GM18873 (cell line): ENCODE measurements around the gene RNF19B.
"Not testable (repeated sequence)": the region's sequence is repeated elsewhere in the genome, so short reads cannot be mapped to it uniquely, and the experiment has no call there.

ENCODE experiments used
- ATAC-seq: cut with Tn5 transposase; IDR thresholded peaks from one replicate; pipeline ENCODE4 v1.9.1; 2021; ENCODE audit warnings: mild to moderate bottlenecking, moderate library complexity, moderate number of reproducible peaks; ENCODE audit not compliant: unreplicated experiment, low FRiP score

RNF19B gene

GRCh38 chr1:32937061-32937460 lies 27.5 kb downstream of the RNF19B start:
- ATAC-seq: no peak

GRCh38 chr1:32934535-32934934 lies 30.1 kb downstream of the RNF19B start:
- no peak for ATAC-seq

- ATAC-seq: no peak
Measured at GRCh38 chr1:32933742-32934322, 30.8 kb downstream of the RNF19B start.

- no peak for ATAC-seq
Measured at GRCh38 chr1:32931760-32932159, 32.8 kb downstream of the RNF19B start.

- ATAC-seq: no peak
Measured at GRCh38 chr1:32929366-32929765, 35.2 kb downstream of the RNF19B start.

- no peak for ATAC-seq
Measured at GRCh38 chr1:32928715-32929114, 35.9 kb downstream of the RNF19B start.

- ATAC-seq: no peak
Measured at GRCh38 chr1:32928285-32928684, 36.3 kb downstream of the RNF19B start.

- ATAC-seq: no peak
Measured at GRCh38 chr1:32927441-32927840, 37.2 kb downstream of the RNF19B start.

- no peak for ATAC-seq
Measured at GRCh38 chr1:32926562-32926961, 38.0 kb downstream of the RNF19B start.

GRCh38 chr1:32925403-32926162 lies 39.0 kb downstream of the RNF19B start:
- no peak for ATAC-seq

GRCh38 chr1:32924881-32925344 lies 39.7 kb downstream of the RNF19B start:
- ATAC-seq: no peak

- ATAC-seq: no peak
Measured at GRCh38 chr1:32920833-32921232, 43.8 kb downstream of the RNF19B start.

GRCh38 chr1:32919811-32920733 lies 44.5 kb downstream of the RNF19B start:
- no peak for ATAC-seq

GRCh38 chr1:32918179-32918578 lies 46.4 kb downstream of the RNF19B start:
- no peak for ATAC-seq

- ATAC-seq: no peak
Measured at GRCh38 chr1:32917521-32917920, 47.1 kb downstream of the RNF19B start.

GRCh38 chr1:32915766-32916706 lies 48.6 kb downstream of the RNF19B start:
- no peak for ATAC-seq

- no peak for ATAC-seq
Measured at GRCh38 chr1:32910319-32910718, 54.3 kb downstream of the RNF19B start.

GRCh38 chr1:32907435-32907834 lies 57.2 kb downstream of the RNF19B start:
- ATAC-seq: no peak

- no peak for ATAC-seq
Measured at GRCh38 chr1:32906654-32907053, 58.0 kb downstream of the RNF19B start.

GRCh38 chr1:32905588-32905987 lies 59.0 kb downstream of the RNF19B start:
- ATAC-seq: not testable (repeated sequence)
